VCaP (cell line): ENCODE results near the gene TWNK.
"Not testable (repeated sequence)": the region's sequence is repeated elsewhere in the genome, so short reads cannot be mapped to it uniquely, and the experiment has no call there.

Experiments used
- H3K27ac ChIP-seq: fragments of 450-650 bp; 2 replicates; pipeline ENCODE4 v1.5.1; 2017
- CTCF ChIP-seq: fragments of 450-650 bp; conservative IDR thresholded peaks from 2 replicates; pipeline ENCODE4 v1.5.1; 2017; ENCODE audit warnings: mild to moderate bottlenecking, moderate library complexity

Gene TWNK

GRCh38 chr10:101029520-101030295, 42.4 kb downstream of the TWNK start:
- H3K27ac ChIP-seq = no peak overlapping the region; the same call in 1 of the 2 replicates
- 0 out of 2 replicates have a peak, but pooled peaks have one; percentile 7 for TF ChIP-seq CTCF

DNA sequence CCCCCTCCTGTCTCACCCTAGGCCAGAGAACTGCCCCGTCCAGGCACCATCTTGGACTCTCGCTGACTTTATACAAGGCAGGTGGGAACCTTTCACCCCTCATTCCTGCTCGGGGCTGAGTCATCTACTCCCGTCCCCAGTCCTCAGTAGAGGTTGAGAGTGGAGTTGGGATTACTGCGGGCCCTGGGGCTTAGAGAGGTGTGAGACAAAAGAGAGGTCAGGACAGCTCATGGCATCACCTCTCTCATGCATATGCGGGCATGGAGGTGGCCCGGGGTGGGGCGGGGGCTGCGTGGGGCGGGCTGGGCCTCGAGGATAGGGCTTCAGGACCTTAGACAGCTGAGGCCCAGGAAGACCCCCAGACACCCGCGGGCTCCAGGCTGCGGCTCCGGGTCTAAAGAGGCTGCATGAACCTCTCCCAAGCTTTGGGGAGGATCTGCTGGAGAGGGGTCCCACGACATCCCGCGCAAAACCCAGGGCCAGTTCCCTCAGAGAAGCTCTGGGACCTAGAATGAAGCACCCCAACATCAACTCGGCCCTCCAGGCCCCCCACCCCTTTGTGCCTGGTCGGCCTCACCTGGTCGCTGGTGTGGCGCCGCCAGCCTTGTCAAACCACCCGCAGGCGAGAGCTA, 43.3 kb downstream of the TWNK start:
- H3K27ac ChIP-seq = peak overlapping the region; percentile 58; the same call in 1 of the 2 replicates

DNA sequence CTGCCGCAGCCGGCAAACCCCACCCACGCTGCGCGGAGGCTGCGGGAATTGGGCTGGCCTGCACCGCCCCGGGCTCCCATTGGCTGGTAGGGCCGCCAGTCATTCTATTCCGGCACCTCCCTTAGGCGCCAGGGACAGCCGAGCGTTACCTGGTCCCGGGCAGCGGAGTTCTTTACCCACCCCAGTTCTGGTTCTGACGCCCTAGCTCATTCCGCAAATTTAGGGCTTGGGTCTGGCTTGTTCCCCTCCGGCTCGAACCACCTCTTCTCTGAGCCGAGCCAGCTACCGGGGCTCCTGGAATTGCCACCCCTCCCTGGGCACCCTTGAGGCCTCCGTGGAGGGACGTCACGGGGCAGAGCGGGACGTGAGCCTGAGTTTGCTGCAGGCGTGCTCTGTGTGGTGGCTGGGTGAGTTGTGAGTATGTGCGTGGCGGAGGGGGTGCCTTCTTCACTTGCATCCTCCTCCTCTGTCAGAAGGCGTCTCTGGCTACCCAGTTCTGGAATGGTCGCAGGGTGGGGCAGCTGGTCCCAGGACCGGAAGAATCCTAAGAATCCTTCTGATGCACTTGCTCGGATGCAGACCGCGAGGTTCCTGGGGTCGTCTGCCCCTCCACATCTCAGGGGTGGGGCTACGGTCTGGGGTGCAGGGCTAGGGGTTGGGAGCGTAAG, 43.9 kb downstream of the TWNK start, which contains the start of the genes PDZD7 and SFXN3:
PDZD7 (minus strand) TSS at position 2 of the 668 bp plus-strand sequence. CDS start 910 bp downstream, outside the sequence.
SFXN3 (plus strand) TSS at position 107 of the 668 bp plus-strand sequence. CDS start 3,461 bp downstream, outside the sequence.
- H3K27ac ChIP-seq = peak within 1 kb of the TSS; percentile 58; the same call in 1 of the 2 replicates
- no peak for TF ChIP-seq CTCF

More for the DNA sequence above, 43.3 kb downstream of the TWNK start:
- TF ChIP-seq CTCF = no peak

DNA sequence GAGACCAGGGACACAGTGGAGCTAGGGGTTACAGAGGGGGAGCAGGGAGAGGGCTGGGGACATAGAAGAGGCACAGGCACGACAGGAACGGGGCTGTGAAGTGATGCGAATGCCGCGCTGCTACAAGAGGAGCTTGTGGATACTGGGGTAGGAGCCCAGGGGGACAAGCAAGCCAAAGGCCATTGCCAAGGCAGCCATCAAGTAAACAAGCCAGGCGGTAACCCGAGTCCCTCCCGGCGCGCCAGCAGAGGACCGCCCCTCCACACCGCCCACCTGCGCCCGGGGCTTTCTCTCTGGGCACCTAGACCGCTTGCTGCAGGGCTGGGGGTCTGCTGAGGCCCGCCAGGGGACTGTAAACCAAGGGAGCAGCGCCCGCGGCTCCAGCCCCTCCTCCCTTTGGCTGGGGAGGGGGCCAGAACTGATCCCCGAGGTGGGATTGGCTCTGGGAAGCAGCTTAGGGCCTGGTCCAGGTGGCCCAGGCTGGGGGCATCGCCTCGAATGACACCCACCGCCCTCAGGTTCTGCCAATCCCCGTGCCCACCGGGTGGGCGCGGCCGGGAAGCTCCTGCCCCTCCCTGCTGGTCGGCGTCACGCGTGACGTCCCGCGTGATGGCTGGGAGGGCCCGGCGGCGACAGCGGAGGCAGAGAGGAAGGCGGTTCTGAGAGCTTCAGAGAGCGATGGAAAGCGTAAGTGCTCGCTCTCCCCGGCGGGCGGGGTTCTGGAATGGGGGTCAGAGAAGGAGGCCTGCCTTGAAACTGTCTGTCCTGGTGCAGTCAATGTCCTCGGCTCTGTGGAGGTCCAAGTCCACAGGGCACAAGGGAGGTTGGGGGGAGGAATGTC, 44.7 kb downstream of the TWNK start:
- no peak for TF ChIP-seq CTCF
- peak overlapping the region; percentile 58; the same call in 1 of the 2 replicates for H3K27ac ChIP-seq

- no peak for TF ChIP-seq CTCF
- H3K27ac ChIP-seq = peak overlapping the region; percentile 9; the same call in 1 of the 2 replicates
These were observed 45.4 kb downstream of the TWNK start for GRCh38 chr10:101032637-101033224.

DNA sequence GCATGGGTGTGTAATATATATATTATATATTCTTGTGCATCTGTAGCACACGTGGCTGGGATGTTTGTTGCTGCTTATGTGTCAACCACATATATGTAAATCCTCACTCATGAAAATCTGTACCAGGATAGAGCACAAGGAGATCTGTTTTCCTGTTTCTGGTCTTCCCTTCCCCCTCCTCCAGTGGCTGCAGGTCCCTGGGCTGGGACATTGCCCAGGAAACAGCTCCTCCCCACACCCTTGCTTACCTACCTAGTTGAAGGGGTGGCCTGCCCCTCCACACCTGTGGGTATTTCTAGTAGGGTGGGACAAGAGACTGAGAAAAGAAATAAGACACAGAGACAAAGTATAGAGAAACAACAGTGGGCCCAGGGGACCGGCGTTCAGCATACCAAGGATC, 45.9 kb downstream of the TWNK start:
- no peak for TF ChIP-seq CTCF
- no peak overlapping the region; the same call in 1 of the 2 replicates for H3K27ac ChIP-seq

- not testable (repeated sequence) for H3K27ac ChIP-seq
These were observed 47.1 kb downstream of the TWNK start for GRCh38 chr10:101034404-101034803.
